ENCODE results near the gene FAM149A. TPM values are rescaled to one million over a fixed set of nuclear protein-coding genes. Genes with fewer than 3 reads are reported as not detected.

The FAM149A gene
- 22.2 and 22.9 TPM in 2 replicates for total RNA-seq

GRCh38 chr4:186104114-186104889 lies at the start of gene FAM149A:
Gene FAM149A, plus strand, starts transcription at chr4:186104704.
- TF ChIP-seq CTCF (IDR thresholded peaks at IDR 0.05; ENCODE audit: insufficient read depth, low read length, poor library complexity, severe bottlenecking): no peak
- H3K36me3 ChIP-seq (ENCODE audit: control insufficient read depth, insufficient read depth, low read length): no peaks in the 10 kb centered on the region
- no peaks in the 10 kb centered on the region for H3K27me3 ChIP-seq (ENCODE audit: control insufficient read depth, insufficient read depth, low read length)
- peak within 1 kb of the TSS; percentile 66 for H3K4me3 ChIP-seq (ENCODE audit: low read depth, low read length)
- no peak for DNase-seq (ENCODE audit: low read depth)

GRCh38 chr4:186058253-186058979 lies 46.1 kb upstream of the FAM149A start:
- TF ChIP-seq CTCF (IDR thresholded peaks at IDR 0.05; ENCODE audit: insufficient read depth, low read length, poor library complexity, severe bottlenecking): no peak
- no peak for DNase-seq (ENCODE audit: low read depth)
- H3K27me3 ChIP-seq (ENCODE audit: control insufficient read depth, insufficient read depth, low read length): no peaks in the 10 kb centered on the region
- H3K4me3 ChIP-seq (ENCODE audit: low read depth, low read length): no peak overlapping the region
- H3K36me3 ChIP-seq (ENCODE audit: control insufficient read depth, insufficient read depth, low read length): no peaks in the 10 kb centered on the region

DNA sequence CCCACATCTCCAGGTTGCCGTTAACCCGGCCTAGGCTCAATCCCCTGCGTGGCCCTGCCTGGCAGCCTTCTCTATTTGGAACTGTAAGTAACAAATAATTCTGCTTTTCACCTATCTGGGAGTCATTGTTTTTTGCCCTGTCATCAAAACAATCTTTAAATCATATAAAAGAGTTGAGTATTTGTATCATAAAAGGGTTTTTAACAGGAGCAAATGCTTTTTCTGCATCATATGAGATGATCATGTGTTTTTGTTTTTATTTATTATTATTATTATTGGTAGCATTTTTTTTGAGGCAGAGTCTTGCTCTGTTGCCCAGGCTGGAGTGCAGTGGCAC lies 45.6 kb upstream of the FAM149A start:
- H3K27me3 ChIP-seq (ENCODE audit: control insufficient read depth, insufficient read depth, low read length): no peaks in the 10 kb centered on the region
- H3K36me3 ChIP-seq (ENCODE audit: control insufficient read depth, insufficient read depth, low read length): no peaks in the 10 kb centered on the region
- no peak overlapping the region for H3K4me3 ChIP-seq (ENCODE audit: low read depth, low read length)
- no peak for TF ChIP-seq CTCF (IDR thresholded peaks at IDR 0.05; ENCODE audit: insufficient read depth, low read length, poor library complexity, severe bottlenecking)
- no peak for DNase-seq (ENCODE audit: low read depth)

- H3K27me3 ChIP-seq (ENCODE audit: control insufficient read depth, insufficient read depth, low read length): no peaks in the 10 kb centered on the region
- no peak for TF ChIP-seq CTCF (IDR thresholded peaks at IDR 0.05; ENCODE audit: insufficient read depth, low read length, poor library complexity, severe bottlenecking)
- DNase-seq (ENCODE audit: low read depth): no peak
- no peak overlapping the region for H3K4me3 ChIP-seq (ENCODE audit: low read depth, low read length)
- no peaks in the 10 kb centered on the region for H3K36me3 ChIP-seq (ENCODE audit: control insufficient read depth, insufficient read depth, low read length)
These were observed 42.6 kb upstream of the FAM149A start for GRCh38 chr4:186061921-186062320.

GRCh38 chr4:186067757-186068385 lies 36.6 kb upstream of the FAM149A start:
- Histone ChIP-seq H3K27me3 (ENCODE audit: control insufficient read depth, insufficient read depth, low read length) (no peaks in the 10 kb centered on the region), H3K4me3 (ENCODE audit: low read depth, low read length) (no peak overlapping the region), H3K36me3 (ENCODE audit: control insufficient read depth, insufficient read depth, low read length) (no peaks in the 10 kb centered on the region)
- peak; percentile 45 for DNase-seq (ENCODE audit: low read depth)
- TF ChIP-seq CTCF (IDR thresholded peaks at IDR 0.05; ENCODE audit: insufficient read depth, low read length, poor library complexity, severe bottlenecking): peak; percentile 71

All from kidney epithelial cell (primary cell).